DMS53 treated with DMSO at 0.1 percent for 48 hours (cell line): Measurements from ENCODE around the gene PDGFD.

ENCODE experiments used
- DNase-seq: peaks from one replicate; lab custom pipeline; 2025; ENCODE audit not compliant: unreplicated experiment; lab: John Stamatoyannopoulos, UW

PDGFD gene

GRCh38 chr11:104164028-104164520 lies at the start of gene PDGFD:
PDGFD (minus strand) TSS chr11:104164147.
- peak; percentile 72 for DNase-seq

- DNase-seq: no peak
Observed at GRCh38 chr11:104206936-104207335, 43.0 kb upstream of the PDGFD start.

GRCh38 chr11:104205838-104206237 lies 41.9 kb upstream of the PDGFD start:
- no peak for DNase-seq

- no peak for DNase-seq
Observed at GRCh38 chr11:104200688-104201087, 36.7 kb upstream of the PDGFD start.

- DNase-seq: no peak
Observed at GRCh38 chr11:104199053-104199452, 35.1 kb upstream of the PDGFD start.

- no peak for DNase-seq
Observed at GRCh38 chr11:104198576-104198975, 34.6 kb upstream of the PDGFD start.

- DNase-seq: no peak
Observed at GRCh38 chr11:104191124-104191523, 27.2 kb upstream of the PDGFD start.

- no peak for DNase-seq
Observed at GRCh38 chr11:104183593-104183992, 19.6 kb upstream of the PDGFD start.

GRCh38 chr11:104175769-104176168 lies 11.8 kb upstream of the PDGFD start:
- no peak for DNase-seq

- no peak for DNase-seq
Observed at GRCh38 chr11:104169091-104169490, 5.1 kb upstream of the PDGFD start.

- no peak for DNase-seq
Observed at GRCh38 chr11:104165014-104165413, 1.1 kb upstream of the PDGFD start.

GRCh38 chr11:104163100-104164027 lies 583 bp downstream of the PDGFD start:
- DNase-seq: peak; percentile 55

GRCh38 chr11:104161751-104162450 lies 2.0 kb downstream of the PDGFD start:
- no peak for DNase-seq

GRCh38 chr11:104159356-104159755 lies 4.6 kb downstream of the PDGFD start:
- DNase-seq: no peak

- no peak for DNase-seq
Observed at GRCh38 chr11:104155375-104155774, 8.6 kb downstream of the PDGFD start.

GRCh38 chr11:104154296-104154695 lies 9.7 kb downstream of the PDGFD start:
- no peak for DNase-seq

GRCh38 chr11:104152941-104153505 lies 10.9 kb downstream of the PDGFD start:
- DNase-seq: no peak

- DNase-seq: no peak
Observed at GRCh38 chr11:104151404-104152204, 12.3 kb downstream of the PDGFD start.

GRCh38 chr11:104148706-104149105 lies 15.2 kb downstream of the PDGFD start:
- no peak for DNase-seq

- DNase-seq: no peak
Observed at GRCh38 chr11:104148074-104148473, 15.9 kb downstream of the PDGFD start.

GRCh38 chr11:104146943-104147342 lies 17.0 kb downstream of the PDGFD start:
- no peak for DNase-seq
